GM12891 (cell line): ENCODE results near the gene UBXN2A.

Source experiments
- DNase-seq: peaks from one replicate; pipeline ENCODE4 v3.0.0; 2011; ENCODE audit warnings: low spot score; ENCODE audit not compliant: insufficient read length
- FAIRE-seq: peaks from 2 replicates; lab custom pipeline; 2011; peaks lifted over from hg19 to GRCh38; lab: Jason Lieb, UNC
- PAX5 ChIP-seq: IDR thresholded peaks from 2 replicates; pipeline ENCODE4 v1.6.1; 2011; ENCODE audit warnings: low read length, moderate library complexity, mild to moderate bottlenecking; ENCODE audit not compliant: insufficient read depth, severe bottlenecking
- POLR2A ChIP-seq: IDR thresholded peaks from 2 replicates; pipeline ENCODE4 v1.6.1; 2011; ENCODE audit warnings: low read depth, low read length, control low read depth
- POLR2AphosphoS5 ChIP-seq: IDR thresholded peaks from 2 replicates; pipeline ENCODE4 v1.6.1; 2011; ENCODE audit warnings: low read depth, low read length, control low read depth
- POU2F2 ChIP-seq: IDR thresholded peaks from 2 replicates; pipeline ENCODE4 v1.6.1; 2011; ENCODE audit warnings: low read depth, mild to moderate bottlenecking, control low read depth, low read length, moderate library complexity
- SPI1 ChIP-seq: IDR thresholded peaks from 2 replicates; pipeline ENCODE4 v1.6.1; 2011; ENCODE audit warnings: low read depth, low read length, control low read depth
- TAF1 ChIP-seq: IDR thresholded peaks from 2 replicates; pipeline ENCODE4 v1.6.1; 2011; ENCODE audit warnings: low read depth, low read length, control low read depth

Gene UBXN2A

GRCh38 chr2:23988371-23988770, 48.1 kb downstream of the UBXN2A start:
- DNase-seq (no peak), FAIRE-seq (no peak)
- TF ChIP-seq POLR2AphosphoS5 (no peak), PAX5 (no peak), SPI1 (no peak), POLR2A (no peak), TAF1 (no peak), POU2F2 (no peak)

GRCh38 chr2:23992931-23993330, 52.7 kb downstream of the UBXN2A start:
- TF ChIP-seq SPI1 (no peak), PAX5 (no peak), POU2F2 (no peak), TAF1 (no peak), POLR2A (no peak), POLR2AphosphoS5 (no peak)
- FAIRE-seq (no peak), DNase-seq (no peak)

DNA sequence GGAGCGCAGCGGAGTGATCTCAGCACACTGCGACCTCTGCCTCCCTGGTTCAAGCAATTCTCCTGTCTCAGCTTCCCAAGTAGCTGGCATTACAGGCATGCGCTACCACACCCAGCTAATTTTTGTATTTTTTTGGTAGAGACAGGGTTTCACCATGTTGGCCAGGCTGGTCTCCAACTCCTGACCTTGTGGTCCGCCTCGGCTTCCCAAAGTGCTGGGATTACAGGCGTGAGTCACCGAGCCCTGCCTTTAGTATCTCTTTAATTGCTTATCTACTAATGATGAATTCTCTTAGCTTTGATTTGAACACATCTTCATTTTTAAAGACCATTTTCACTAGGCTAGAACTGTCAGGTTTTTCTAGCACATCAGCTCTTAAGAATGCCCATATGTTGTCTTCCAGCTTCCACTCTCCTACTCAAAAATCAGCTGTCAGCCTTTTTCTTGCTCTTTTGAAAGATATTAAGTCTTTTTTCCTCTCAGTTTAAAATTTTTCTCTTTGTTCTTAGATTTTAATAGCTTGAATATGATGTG, 53.5 kb downstream of the UBXN2A start:
- DNase-seq, result no peak
- no peak for FAIRE-seq
- TF ChIP-seq POLR2A (no peak), PAX5 (no peak), TAF1 (no peak)

DNA sequence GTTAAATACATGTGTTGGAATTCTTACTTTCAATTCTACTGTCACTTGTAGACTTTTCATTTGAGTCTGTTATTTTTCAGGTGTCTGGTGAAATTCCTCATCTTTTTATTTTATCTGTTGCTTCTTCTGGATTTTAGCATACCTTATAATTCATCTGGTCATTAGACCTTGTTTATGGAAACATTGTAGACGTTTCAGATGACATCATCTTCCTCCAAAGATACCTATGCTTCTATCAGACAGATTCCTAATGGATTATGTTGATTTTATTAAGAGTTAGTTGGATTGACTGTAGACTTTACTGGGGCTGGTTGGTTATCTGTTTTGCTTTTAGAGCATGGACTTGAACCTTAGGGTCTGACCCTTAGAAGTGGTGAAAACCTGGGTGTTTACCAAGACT, 54.3 kb downstream of the UBXN2A start:
- no peak for DNase-seq
- TF ChIP-seq SPI1 (no peak), POLR2A (no peak), POLR2AphosphoS5 (no peak), POU2F2 (no peak), TAF1 (no peak), PAX5 (no peak)
- FAIRE-seq, result no peak

DNA sequence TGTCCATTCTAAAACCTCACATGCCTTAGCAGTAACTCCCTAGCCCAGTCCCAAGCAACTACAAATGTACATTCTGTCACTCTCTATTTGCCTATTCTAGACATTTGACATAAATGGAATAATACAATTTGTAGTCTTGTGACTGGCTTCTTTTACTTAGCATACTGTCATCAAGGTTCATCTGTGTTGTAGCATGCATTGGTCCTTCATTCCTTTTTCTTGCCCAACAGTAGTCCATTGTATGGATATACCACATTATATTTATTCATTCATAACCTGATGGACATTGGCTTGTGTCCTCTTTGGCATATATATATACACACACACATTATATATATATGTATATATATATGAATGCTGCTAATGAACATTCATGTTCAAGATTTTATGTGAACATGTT, 67.4 kb downstream of the UBXN2A start:
- TF ChIP-seq TAF1, result no peak
- no peak for TF ChIP-seq PAX5
- TF ChIP-seq POLR2AphosphoS5, result no peak
- TF ChIP-seq POLR2A, result no peak
- TF ChIP-seq POU2F2, result no peak
- TF ChIP-seq SPI1, result no peak
- DNase-seq (no peak), FAIRE-seq (no peak)

- FAIRE-seq, result no peak
- TF ChIP-seq SPI1, result no peak
- no peak for TF ChIP-seq POLR2AphosphoS5
- TF ChIP-seq POLR2A, result no peak
- TF ChIP-seq TAF1, result no peak
- DNase-seq, result no peak
Measured at GRCh38 chr2:24008672-24009366, 68.6 kb downstream of the UBXN2A start.

DNA sequence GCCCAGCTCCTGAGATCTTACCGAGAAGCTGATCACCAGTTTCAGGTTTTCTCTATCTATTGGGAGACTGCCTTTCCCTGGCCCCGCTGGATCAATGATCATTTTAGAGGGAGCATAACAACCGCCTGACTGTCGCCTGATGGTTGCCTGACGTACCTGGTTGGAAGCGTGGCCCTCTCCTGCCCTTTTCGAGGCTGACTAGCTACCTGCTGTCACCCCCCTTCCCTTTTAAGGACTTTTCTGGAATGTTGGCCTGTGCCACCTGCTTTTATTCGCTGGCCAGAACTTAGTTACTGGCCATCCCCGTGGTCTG, 69.1 kb downstream of the UBXN2A start:
- FAIRE-seq, result no peak
- TF ChIP-seq POU2F2, result no peak
- no peak for TF ChIP-seq PAX5
- no peak for TF ChIP-seq POLR2AphosphoS5
- TF ChIP-seq TAF1, result no peak
- no peak for TF ChIP-seq POLR2A
- DNase-seq, result no peak

DNA sequence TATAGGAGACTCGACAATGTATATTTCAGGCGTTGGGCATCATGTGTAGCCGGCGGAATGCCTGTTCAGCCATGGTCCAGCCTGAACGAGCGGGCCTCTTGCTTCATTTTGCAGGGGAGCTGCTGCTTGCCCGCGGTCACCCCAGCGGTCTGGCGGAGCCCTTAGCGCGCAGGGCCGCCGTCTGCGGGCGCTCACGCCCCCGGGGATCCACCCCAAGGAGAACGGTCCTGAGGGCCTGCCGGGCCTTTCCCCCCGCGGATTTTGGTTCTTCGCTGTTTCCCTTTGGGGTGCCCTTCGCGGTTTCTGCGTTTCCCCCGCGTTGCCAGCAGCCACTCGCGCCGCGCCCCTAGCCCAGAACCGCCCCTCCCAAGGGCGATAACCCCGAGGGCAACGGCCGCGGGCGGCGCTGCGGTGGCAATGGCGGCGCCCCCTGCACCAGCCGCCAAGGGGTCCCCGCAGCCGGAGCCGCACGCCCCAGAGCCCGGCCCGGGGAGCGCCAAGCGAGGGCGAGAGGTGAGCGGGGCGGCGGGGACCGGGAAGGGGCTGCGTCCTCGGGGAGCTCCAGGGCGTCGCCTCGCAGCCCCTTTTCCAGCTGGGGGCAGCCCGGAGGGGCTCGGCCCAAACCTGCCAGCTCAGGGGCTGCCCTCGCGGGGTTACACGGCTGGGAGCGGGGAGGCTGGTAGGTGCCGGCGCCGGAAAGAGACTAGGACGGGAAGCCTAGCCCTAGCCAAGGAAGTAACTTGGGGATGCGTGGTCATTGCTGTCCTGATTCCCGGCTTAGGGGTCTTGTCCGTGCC, 69.6 kb downstream of the UBXN2A start, which contains the start of gene MFSD2B:
Gene MFSD2B (plus strand): TSS at position 406 of the 797 bp plus-strand sequence. CDS start 12 bp downstream, at position 418.
- TF ChIP-seq TAF1 (no peak), POU2F2 (no peak), POLR2AphosphoS5 (no peak), PAX5 (no peak), POLR2A (no peak), SPI1 (no peak)
- FAIRE-seq (no peak), DNase-seq (peak; percentile 56)

- TF ChIP-seq POLR2A (no peak), TAF1 (no peak), PAX5 (no peak), POLR2AphosphoS5 (no peak), SPI1 (no peak), POU2F2 (no peak)
- no peak for FAIRE-seq
- no peak for DNase-seq
Measured at GRCh38 chr2:24010477-24011249, 70.4 kb downstream of the UBXN2A start.
